K562 (cell line): ENCODE measurements around the gene TCFL5. TPM values are rescaled to one million over a fixed set of nuclear protein-coding genes. Genes with fewer than 3 reads are reported as not detected.

Source experiments
- ATAC-seq: fragments of 200-7000 bp; cut with Tn5 transposase; 3 replicates; pipeline ENCODE4 v1.9.1; 2020; ENCODE audit warnings: moderate library complexity
- BruUV-seq: library from RNA; stranded (reverse); fragments of 400-500 nt; replicated peaks from 2 replicates; lab custom pipeline; 2021; lab: Mats Ljungman, UMichigan
- CTCF ChIA-PET: fragments of 300-600 bp; formaldehyde crosslinking; extraction: SDS; loops from one replicate; lab custom pipeline; 2021; ENCODE audit warnings: low intra/inter-chr PET ratio; lab: Yijun Ruan, JAX
- POLR2A ChIA-PET: fragments of 300-600, 350-650 bp; sonication (Branson Sonifier 250); formaldehyde crosslinking; extraction: SDS; loops from one replicate; lab custom pipeline; 2021; ENCODE audit warnings: antibody characterized with exemption, inconsistent platforms; lab: Yijun Ruan, JAX
- DNase-seq, 4 experiments: peaks; one replicate each; pipeline versions ENCODE4 v3.0.0 to v3.0.0-alpha.2; 2011 to 2018; ENCODE audit warnings: low spot score in 3 of 4, mixed read lengths in 3 of 4; ENCODE audit errors: extremely low read depth in 1 of 4
- FAIRE-seq: peaks from 2 replicates; lab custom pipeline; 2011; peaks lifted over from hg19 to GRCh38; lab: Jason Lieb, UNC
- H2AFZ ChIP-seq: 2 replicates; pipeline ENCODE4 v1.6.0; 2011; ENCODE audit warnings: low read depth, low read length, control low read depth, inconsistent platforms
- H3K27ac ChIP-seq: fragments of 200-600 bp; 3 replicates; pipeline ENCODE4 v1.8.0; 2011; ENCODE audit warnings: low read depth, mild to moderate bottlenecking, control low read depth, inconsistent platforms, low read length, moderate library complexity, mixed read lengths; ENCODE audit errors: extremely low read depth
- H3K27me3 ChIP-seq, 2 experiments: fragments of 300-600 bp in 1 of 2; 2 replicates in 1 of 2; 3 replicates in 1 of 2; pipeline versions ENCODE4 v1.6.0 to v1.8.0; 2011; ENCODE audit warnings: inconsistent platforms in 2 of 2, low read length in 2 of 2, mild to moderate bottlenecking in 1 of 2, mixed read lengths in 1 of 2, moderate library complexity in 1 of 2; ENCODE audit not compliant: control insufficient read depth in 2 of 2, insufficient read depth in 2 of 2
- H3K36me3 ChIP-seq: fragments of 300-600 bp; 3 replicates; pipeline ENCODE4 v1.8.0; 2011; ENCODE audit warnings: mild to moderate bottlenecking, low read length, inconsistent platforms; ENCODE audit not compliant: control insufficient read depth, insufficient read depth
- H3K4me1 ChIP-seq, 2 experiments: fragments of 200-600 bp in 1 of 2; replicated peaks in 1 of 2; 2 replicates in 1 of 2; 3 replicates in 1 of 2; pipeline versions ENCODE4 v1.5.1 to v1.8.0; 2011; ENCODE audit warnings: inconsistent platforms in 2 of 2, low read length in 2 of 2, mild to moderate bottlenecking in 1 of 2, mixed read lengths in 1 of 2, moderate library complexity in 1 of 2; ENCODE audit not compliant: control insufficient read depth in 2 of 2, insufficient read depth in 2 of 2
- H3K4me2 ChIP-seq: 2 replicates; pipeline ENCODE4 v1.6.1; 2011; ENCODE audit warnings: low read length, control low read depth, inconsistent platforms, mixed read lengths; ENCODE audit not compliant: insufficient read depth
- H3K4me3 ChIP-seq: fragments of 200-600 bp; sonication (generic), shearing (Covaris generic); 2 replicates; pipeline ENCODE4 v1.5.1; 2016; ENCODE audit warnings: control low read depth, inconsistent platforms
- H3K79me2 ChIP-seq: fragments of 200-600 bp; 3 replicates; pipeline ENCODE4 v1.8.0; 2011; ENCODE audit warnings: low read length, inconsistent platforms; ENCODE audit not compliant: control insufficient read depth, insufficient read depth
- H3K9ac ChIP-seq, 2 experiments: 2 replicates each; pipeline versions ENCODE4 v1.6.0 to v1.6.1; 2011; ENCODE audit warnings: low read depth in 2 of 2, low read length in 2 of 2, control low read depth in 1 of 2, inconsistent platforms in 1 of 2, mild to moderate bottlenecking in 1 of 2, mixed read lengths in 1 of 2; ENCODE audit not compliant: insufficient read depth in 1 of 2
- H3K9me1 ChIP-seq: one replicate; pipeline ENCODE4 v1.6.0; 2011; ENCODE audit warnings: inconsistent platforms, mild to moderate bottlenecking, low read length, moderate library complexity; ENCODE audit not compliant: control insufficient read depth, insufficient read depth
- H3K9me3 ChIP-seq: replicated peaks from 2 replicates; pipeline ENCODE4 v1.5.1; 2011; ENCODE audit warnings: low read depth, low read length, inconsistent platforms; ENCODE audit not compliant: control insufficient read depth, insufficient read depth
- H4K20me1 ChIP-seq: replicated peaks from 2 replicates; pipeline ENCODE4 v1.6.1; 2011; ENCODE audit warnings: low read length, inconsistent platforms, mixed read lengths; ENCODE audit not compliant: control insufficient read depth, insufficient read depth
- RBFOX2 ChIP-seq: fragments of 200-400 bp; formaldehyde crosslinking; IDR thresholded peaks from 2 replicates; pipeline ENCODE4 v1.6.1; 2017; ENCODE audit warnings: low read depth, mild to moderate bottlenecking, low read length, moderate library complexity
- WGBS: fragments of 100-300 bp; shearing (Covaris generic); methylation state at CpG from one replicate; pipeline ENCODE4 v1.1.6; 2016; ENCODE audit warnings: low coverage, mixed read lengths; ENCODE audit not compliant: insufficient coverage; ENCODE audit errors: missing lambda C conversion rate; 5-methylcytosine and 5-hydroxymethylcytosine counted together
- in situ Hi-C: fragments of 300-500 bp; cut with MboI; formaldehyde crosslinking; loops from 4 replicates; pipeline ENCODE4 v1.15.0; 2018; ENCODE audit warnings: inconsistent platforms, mixed read lengths
- intact Hi-C: fragments of 100-400 bp; cut with micrococcal nuclease; formaldehyde crosslinking; loops from 2 replicates; pipeline ENCODE4 v1.14.2; 2022
- polyA plus RNA-seq, 8 experiments: library from polyadenylated mRNA; depleted of rRNA in 4 of 8; stranded (reverse) in 5 of 8; unstranded in 3 of 8; fragments of >200 nt; fragmentation: Nextera tagmentation in 2 of 8; fragmentation: Illumina TruSeq in 1 of 8; extraction: Ambion mirVana in 2 of 8; extraction: Trizol in 1 of 8; gene quantifications; 2 replicates each; pipeline versions ENCODE4 v1.2.1 to v1.2.3, GENCODE V29; 2011 to 2014; ENCODE audit warnings: inconsistent platforms in 1 of 8, missing spikeins in 1 of 8
- total RNA-seq, 7 experiments: library from RNA; depleted of rRNA in 6 of 7; stranded (reverse); fragments of >200 nt in 6 of 7; fragmentation: Illumina TruSeq in 2 of 7; extraction: Trizol in 2 of 7; gene quantifications; 2 replicates each; pipeline versions ENCODE4 v1.2.1 to v1.2.3, GENCODE V29; 2011 to 2021; ENCODE audit warnings: low replicate concordance in 1 of 7
- TF ChIP-seq, protein P1 (sequence below): sonication (generic); formaldehyde crosslinking; IDR thresholded peaks from 2 replicates; pipeline ENCODE4 v1.8.1; 2023; ENCODE audit warnings: mild to moderate bottlenecking, missing genetic modification reagents
- TF ChIP-seq, protein P2 (sequence below): sonication (generic); formaldehyde crosslinking; IDR thresholded peaks from 2 replicates; pipeline ENCODE4 v1.8.0; 2023; ENCODE audit warnings: mild to moderate bottlenecking, missing genetic modification reagents

Gene TCFL5
- total and polyA plus RNA-seq, 9 of the 15 experiments (the other 6 are each of a cell fraction or from before 2014, with no cell fraction given): 1.00 to 12.6 (median 9.1) TPM

DNA sequence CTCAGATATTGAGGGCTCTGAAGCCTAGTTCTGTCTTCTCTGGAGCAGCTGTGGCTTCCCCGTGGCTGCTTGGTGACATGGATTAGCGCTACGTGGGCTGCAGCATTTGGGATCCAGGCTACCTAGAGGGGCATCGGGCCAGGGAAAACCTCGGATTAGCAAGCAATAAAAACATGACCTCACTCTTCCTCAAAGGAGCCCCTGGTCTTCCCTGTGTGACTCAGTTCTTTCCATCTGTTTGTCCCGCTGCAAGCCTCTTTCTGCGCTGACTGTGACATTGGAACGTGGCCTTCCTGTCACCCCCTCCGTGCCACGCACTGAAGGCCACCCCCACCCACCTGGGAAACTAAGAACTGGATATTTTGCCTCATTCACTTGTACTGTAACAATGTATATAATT lies 61.7 kb downstream of the TCFL5 start:
- no peak overlapping the region for H3K27ac ChIP-seq
- H3K4me1 ChIP-seq: peaks cover 8 to 48% of the 10 kb centered on the region in 2 experiments; a peak in 3 of 5 replicates
- peak; percentile 14 for TF ChIP-seq RBFOX2
- TF ChIP-seq, protein P1, sequence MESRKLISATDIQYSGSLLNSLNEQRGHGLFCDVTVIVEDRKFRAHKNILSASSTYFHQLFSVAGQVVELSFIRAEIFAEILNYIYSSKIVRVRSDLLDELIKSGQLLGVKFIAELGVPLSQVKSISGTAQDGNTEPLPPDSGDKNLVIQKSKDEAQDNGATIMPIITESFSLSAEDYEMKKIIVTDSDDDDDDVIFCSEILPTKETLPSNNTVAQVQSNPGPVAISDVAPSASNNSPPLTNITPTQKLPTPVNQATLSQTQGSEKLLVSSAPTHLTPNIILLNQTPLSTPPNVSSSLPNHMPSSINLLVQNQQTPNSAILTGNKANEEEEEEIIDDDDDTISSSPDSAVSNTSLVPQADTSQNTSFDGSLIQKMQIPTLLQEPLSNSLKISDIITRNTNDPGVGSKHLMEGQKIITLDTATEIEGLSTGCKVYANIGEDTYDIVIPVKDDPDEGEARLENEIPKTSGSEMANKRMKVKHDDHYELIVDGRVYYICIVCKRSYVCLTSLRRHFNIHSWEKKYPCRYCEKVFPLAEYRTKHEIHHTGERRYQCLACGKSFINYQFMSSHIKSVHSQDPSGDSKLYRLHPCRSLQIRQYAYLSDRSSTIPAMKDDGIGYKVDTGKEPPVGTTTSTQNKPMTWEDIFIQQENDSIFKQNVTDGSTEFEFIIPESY (CRISPR knock-in tag): no peak
- DNase-seq (no peak), ATAC-seq (no peak), FAIRE-seq (no peak)
- H3K27me3 ChIP-seq: no peaks in the 10 kb centered on the region
- CTCF ChIA-PET: no interaction called here
- H3K9me3 ChIP-seq: no peaks in the 10 kb centered on the region
- H3K4me3 ChIP-seq: no peak overlapping the region
- 90% methylated on average over 10 of the region's 10 CpGs for WGBS
- H2AFZ ChIP-seq: no peak overlapping the region
- POLR2A ChIA-PET: interaction anchor here (0.6 kb wide), 1 partner anchor 388 kb away, joined by 5 read pairs; no protein-coding TSS in a partner anchor
- no peaks in the 10 kb centered on the region for H3K9me1 ChIP-seq
- H3K4me2 ChIP-seq: no peak overlapping the region
- peaks cover 39% of the 10 kb centered on the region; the same call in 2 of the 3 replicates for H3K36me3 ChIP-seq
- in situ Hi-C loops: loop anchor here (10.0 kb wide), 1 partner anchor 305 kb away; no protein-coding TSS in a partner anchor
- H4K20me1 ChIP-seq: no peaks in the 10 kb centered on the region
- intact Hi-C loops: no loop called here
- no TSS peak for BruUV-seq
- H3K9ac ChIP-seq: no peak overlapping the region
- peaks cover 14% of the 10 kb centered on the region; the same call in 2 of the 3 replicates for H3K79me2 ChIP-seq

DNA sequence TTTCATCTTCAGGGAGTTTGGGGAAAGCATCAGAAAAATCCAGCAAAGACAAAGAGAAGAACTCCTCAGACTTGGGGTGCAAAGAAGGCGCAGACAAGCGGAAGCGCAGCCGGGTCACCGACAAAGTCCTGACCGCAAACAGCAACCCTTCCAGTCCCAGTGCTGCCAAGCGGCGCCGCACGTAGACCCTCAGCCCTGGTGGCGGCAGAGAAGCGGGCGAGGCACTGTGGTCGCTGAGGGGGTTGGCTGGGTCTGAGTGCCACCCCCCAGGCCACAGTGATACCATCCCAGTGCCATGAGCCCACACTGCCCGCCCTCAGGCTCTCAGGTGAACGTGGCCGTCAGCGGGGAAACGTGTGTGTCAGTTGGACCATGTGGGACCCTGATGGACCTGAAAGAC lies 62.2 kb downstream of the TCFL5 start:
- in situ Hi-C loops: no loop called here
- intact Hi-C loops: no loop called here
- Histone ChIP-seq H3K4me1 (peaks cover 8 to 51% of the 10 kb centered on the region in 2 experiments; a peak in 3 of 5 replicates), H2AFZ (no peak overlapping the region), H3K9me1 (no peaks in the 10 kb centered on the region), H3K4me3 (no peak overlapping the region)
- TF ChIP-seq RBFOX2: peak; percentile 32
- TF ChIP-seq, protein P2, sequence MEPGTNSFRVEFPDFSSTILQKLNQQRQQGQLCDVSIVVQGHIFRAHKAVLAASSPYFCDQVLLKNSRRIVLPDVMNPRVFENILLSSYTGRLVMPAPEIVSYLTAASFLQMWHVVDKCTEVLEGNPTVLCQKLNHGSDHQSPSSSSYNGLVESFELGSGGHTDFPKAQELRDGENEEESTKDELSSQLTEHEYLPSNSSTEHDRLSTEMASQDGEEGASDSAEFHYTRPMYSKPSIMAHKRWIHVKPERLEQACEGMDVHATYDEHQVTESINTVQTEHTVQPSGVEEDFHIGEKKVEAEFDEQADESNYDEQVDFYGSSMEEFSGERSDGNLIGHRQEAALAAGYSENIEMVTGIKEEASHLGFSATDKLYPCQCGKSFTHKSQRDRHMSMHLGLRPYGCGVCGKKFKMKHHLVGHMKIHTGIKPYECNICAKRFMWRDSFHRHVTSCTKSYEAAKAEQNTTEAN (CRISPR knock-in tag): no peak
- TF ChIP-seq, all 486 proteins: peak for 1
- Histone ChIP-seq H3K36me3 (peaks cover 39% of the 10 kb centered on the region; the same call in 2 of the 3 replicates), H3K27me3 (no peaks in the 10 kb centered on the region), H3K9me3 (no peaks in the 10 kb centered on the region), H4K20me1 (no peaks in the 10 kb centered on the region), H3K27ac (no peak overlapping the region), H3K9ac (no peak overlapping the region), H3K79me2 (peaks cover 12% of the 10 kb centered on the region; the same call in 2 of the 3 replicates), H3K4me2 (no peak overlapping the region)
- BruUV-seq: no TSS peak
- ChIA-PET POLR2A (interaction anchor here (0.6 kb wide), 1 partner anchor 387 kb away, joined by 5 read pairs; no protein-coding TSS in a partner anchor), CTCF (no interaction called here)
- DNase-seq: no peak
- 96% methylated on average over 14 of the region's 19 CpGs for WGBS
- no peak for ATAC-seq
- FAIRE-seq: no peak
